Measurements from ENCODE around the gene DLGAP3. TPM values are rescaled to one million over a fixed set of nuclear protein-coding genes. Genes with fewer than 3 reads are reported as not detected.

DLGAP3 gene
- total RNA-seq, 2 donors from 2014 or later = 0.27 to 0.54 TPM

DNA sequence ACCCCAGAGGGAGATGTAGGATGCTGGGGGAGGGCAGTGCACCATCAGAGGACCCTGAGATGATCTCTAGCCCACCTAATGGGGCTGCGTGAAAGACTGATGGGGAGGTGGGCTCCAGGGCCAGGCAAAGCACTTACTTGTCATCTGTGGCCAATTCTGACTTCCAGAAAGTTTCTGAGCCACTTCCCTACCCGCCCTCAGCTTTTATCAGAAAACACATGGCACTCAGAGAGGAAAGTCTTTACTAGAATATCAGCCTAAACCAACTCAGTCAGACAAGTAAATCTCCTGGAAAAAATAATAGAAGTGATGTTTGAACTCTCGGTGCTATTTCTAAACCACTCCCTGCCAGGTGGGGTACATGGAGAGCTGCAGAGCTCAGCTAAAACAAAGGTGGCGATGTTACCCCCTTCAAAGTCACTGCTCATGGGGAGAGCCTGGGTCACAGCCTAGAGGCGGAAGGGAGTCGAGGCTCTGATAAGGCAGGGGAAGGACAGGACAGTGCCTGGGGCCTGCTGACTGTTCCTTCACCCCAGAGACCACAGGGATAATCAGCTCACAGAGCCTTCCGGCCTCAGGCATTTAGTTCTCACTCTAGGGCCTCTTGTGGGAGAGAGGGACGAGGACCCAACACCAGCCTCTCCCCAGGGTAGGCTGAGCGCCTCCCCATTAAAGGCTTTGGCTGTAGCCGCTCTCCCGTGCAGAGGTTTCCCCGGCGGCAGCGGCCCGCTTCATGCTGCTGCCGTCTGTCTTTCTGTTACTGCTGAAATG lies 84.1 kb downstream of the DLGAP3 start:
- Histone ChIP-seq H3K9ac (ENCODE audit: low read depth in 2 of 2, low read length in 2 of 2) (no peak overlapping the region), H3K4me1 (no peaks in the 10 kb centered on the region), H3K27me3 (no peaks in the 10 kb centered on the region), H3K36me3 (no peaks in the 10 kb centered on the region), H3K27ac (no peak overlapping the region), H3K9me3 (no peaks in the 10 kb centered on the region), H3K4me3 (no peak overlapping the region)
- TF ChIP-seq, protein P1, sequence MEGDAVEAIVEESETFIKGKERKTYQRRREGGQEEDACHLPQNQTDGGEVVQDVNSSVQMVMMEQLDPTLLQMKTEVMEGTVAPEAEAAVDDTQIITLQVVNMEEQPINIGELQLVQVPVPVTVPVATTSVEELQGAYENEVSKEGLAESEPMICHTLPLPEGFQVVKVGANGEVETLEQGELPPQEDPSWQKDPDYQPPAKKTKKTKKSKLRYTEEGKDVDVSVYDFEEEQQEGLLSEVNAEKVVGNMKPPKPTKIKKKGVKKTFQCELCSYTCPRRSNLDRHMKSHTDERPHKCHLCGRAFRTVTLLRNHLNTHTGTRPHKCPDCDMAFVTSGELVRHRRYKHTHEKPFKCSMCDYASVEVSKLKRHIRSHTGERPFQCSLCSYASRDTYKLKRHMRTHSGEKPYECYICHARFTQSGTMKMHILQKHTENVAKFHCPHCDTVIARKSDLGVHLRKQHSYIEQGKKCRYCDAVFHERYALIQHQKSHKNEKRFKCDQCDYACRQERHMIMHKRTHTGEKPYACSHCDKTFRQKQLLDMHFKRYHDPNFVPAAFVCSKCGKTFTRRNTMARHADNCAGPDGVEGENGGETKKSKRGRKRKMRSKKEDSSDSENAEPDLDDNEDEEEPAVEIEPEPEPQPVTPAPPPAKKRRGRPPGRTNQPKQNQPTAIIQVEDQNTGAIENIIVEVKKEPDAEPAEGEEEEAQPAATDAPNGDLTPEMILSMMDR (IDR thresholded peaks at IDR 0.05) = no peak
- no peak for DNase-seq
- intact Hi-C loops (cut with DNase I) = no loop called here

DNA sequence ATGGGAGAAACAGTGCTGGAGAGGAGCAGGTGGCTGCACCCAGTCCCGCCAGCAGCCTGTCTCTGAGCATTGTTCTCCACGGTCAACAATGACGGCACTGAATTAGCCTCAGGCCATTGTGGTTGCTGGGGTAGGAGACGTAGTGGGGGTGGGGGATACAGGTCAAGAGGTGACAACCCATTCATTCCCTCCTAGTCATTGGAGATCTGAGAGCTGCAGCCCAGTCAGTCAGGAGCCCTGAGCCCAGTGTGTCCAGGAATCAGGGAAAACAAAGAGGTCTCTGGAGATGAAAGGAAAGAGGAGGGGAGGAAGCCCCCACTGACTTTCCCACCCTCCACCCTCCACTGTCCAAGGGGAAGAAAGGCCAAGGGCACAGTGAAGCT lies 85.2 kb downstream of the DLGAP3 start:
- H3K27ac ChIP-seq = no peak overlapping the region
- TF ChIP-seq, protein P1 (IDR thresholded peaks at IDR 0.05) = no peak

DNA sequence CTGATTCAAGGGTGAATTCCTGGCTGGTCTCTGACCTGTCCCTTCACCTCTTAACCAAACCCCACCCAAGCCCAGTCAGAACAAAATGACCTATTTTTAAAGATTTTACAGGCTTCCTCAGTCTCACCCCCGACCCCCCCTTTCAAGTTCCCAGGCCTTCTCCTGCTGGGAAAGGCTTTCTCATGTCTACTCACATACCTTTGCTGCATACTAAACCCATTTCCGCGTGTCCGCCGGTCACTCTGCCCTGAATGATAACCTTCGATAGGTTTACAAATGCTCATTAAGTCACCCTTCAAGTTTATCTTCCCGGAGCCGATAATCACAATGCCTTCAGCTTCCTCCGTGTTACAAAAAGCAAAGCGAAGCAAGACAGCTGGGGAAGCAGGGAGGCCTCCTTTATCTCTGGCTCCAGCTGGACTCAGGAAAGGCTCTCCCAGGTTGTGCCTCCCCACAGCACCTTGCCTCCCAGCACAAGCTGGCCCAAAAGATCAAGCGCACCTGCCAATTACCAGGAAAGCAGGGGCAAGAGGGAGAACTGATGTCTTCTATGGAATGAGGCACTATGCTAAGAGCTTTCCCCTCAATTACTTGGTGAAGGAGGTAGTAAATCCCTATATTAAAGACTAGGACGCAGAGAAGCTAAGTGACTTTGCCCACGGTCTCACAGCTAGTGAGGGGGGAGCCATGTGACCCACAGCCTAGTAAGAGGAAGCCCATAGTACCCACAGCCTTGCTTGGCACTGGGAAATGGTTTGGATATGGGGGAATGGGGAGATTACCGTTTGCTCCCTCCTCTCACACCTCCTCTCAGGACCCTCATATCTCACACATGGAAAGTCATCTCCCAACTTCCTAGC lies 85.8 kb downstream of the DLGAP3 start:
- Histone ChIP-seq H3K9me3 (no peaks in the 10 kb centered on the region), H3K27ac (no peak overlapping the region), H3K9ac (ENCODE audit: low read depth in 2 of 2, low read length in 2 of 2) (peak overlapping the region in 1 of 2 donors; percentile 12), H3K4me1 (no peaks in the 10 kb centered on the region), H3K36me3 (no peaks in the 10 kb centered on the region), H3K27me3 (no peaks in the 10 kb centered on the region), H3K4me3 (no peak overlapping the region)
- DNase-seq = no peak
- intact Hi-C loops (cut with DNase I) = no loop called here
- TF ChIP-seq, protein P1 (IDR thresholded peaks at IDR 0.05) = no peak

More for the DNA sequence above, 85.2 kb downstream of the DLGAP3 start:
- H3K4me3 ChIP-seq = no peak overlapping the region
- no peaks in the 10 kb centered on the region for H3K27me3 ChIP-seq
- H3K4me1 ChIP-seq = no peaks in the 10 kb centered on the region
- no peak overlapping the region for H3K9ac ChIP-seq (ENCODE audit: low read depth in 2 of 2, low read length in 2 of 2)
- no peak for DNase-seq
- no peaks in the 10 kb centered on the region for H3K36me3 ChIP-seq
- intact Hi-C loops (cut with DNase I) = no loop called here
- H3K9me3 ChIP-seq = no peaks in the 10 kb centered on the region

DNA sequence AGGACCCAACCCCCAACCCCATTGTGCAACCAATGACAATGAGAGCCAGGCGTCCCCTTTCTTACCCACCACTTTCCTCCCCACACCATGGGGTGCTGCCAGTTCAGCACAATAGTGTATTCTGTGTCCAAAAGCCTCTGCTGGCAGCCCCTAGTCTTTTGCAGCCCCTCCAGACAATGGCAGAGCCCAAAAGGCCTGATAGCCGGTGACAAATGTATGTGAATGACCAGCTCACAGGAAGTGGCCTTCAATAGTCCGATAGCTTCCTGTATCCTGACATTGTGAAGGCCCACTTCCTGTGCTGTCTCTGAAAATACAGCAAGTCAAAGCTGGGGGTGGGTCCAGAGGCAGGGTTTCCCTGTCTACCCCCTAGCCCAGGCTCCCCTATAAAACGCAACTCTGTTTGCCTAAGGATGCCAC lies 86.5 kb downstream of the DLGAP3 start:
- H3K27me3 ChIP-seq = no peaks in the 10 kb centered on the region
- H3K4me3 ChIP-seq = no peak overlapping the region
- no peak for DNase-seq
- no peak overlapping the region for H3K9ac ChIP-seq (ENCODE audit: low read depth in 2 of 2, low read length in 2 of 2)
- no peak overlapping the region for H3K27ac ChIP-seq
- H3K36me3 ChIP-seq = no peaks in the 10 kb centered on the region
- no peaks in the 10 kb centered on the region for H3K4me1 ChIP-seq
- TF ChIP-seq, protein P1 (IDR thresholded peaks at IDR 0.05) = no peak
- intact Hi-C loops (cut with DNase I) = no loop called here
- H3K9me3 ChIP-seq = no peaks in the 10 kb centered on the region

DNA sequence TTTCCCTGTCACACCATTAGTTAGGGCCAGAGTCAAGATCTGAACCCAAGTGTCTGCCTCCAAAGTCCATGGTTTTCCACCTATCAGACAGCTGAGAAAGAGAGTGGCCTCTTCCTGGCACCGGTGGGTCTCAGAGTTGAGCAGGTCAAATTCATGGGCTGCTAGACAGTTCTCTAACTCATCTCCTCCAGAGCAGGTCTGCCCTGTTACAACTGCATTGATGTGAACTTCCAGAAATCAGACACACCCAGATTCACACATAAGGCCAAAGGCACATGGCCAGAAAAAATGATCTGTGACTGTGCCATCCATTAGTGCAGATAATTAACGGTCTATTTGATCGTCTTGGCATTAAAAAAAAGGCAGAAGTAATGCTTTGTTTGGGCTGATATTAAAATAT lies 87.4 kb downstream of the DLGAP3 start:
- H3K27me3 ChIP-seq = no peaks in the 10 kb centered on the region
- H3K4me1 ChIP-seq = no peaks in the 10 kb centered on the region
- no peak overlapping the region for H3K27ac ChIP-seq
- no peaks in the 10 kb centered on the region for H3K9me3 ChIP-seq
- TF ChIP-seq, protein P1 (IDR thresholded peaks at IDR 0.05) = no peak
- no peaks in the 10 kb centered on the region for H3K36me3 ChIP-seq
- intact Hi-C loops (cut with DNase I) = no loop called here
- no peak overlapping the region for H3K9ac ChIP-seq (ENCODE audit: low read depth in 2 of 2, low read length in 2 of 2)
- no peak for DNase-seq
- no peak overlapping the region for H3K4me3 ChIP-seq

All from colonic mucosa (tissue), 4 donors.